Nephron (organoid): Measurements from ENCODE around the gene EXOC2.
A peak's percentile ranks its signal among the peaks of the same experiment; 100 is the strongest.

Experiments
- H3K27ac Mint-ChIP-seq, 3 experiments: 2 replicates each; pipeline ENCODE4 v1.8.0; 2020; ENCODE audit warnings: mixed read lengths in 3 of 3, mild to moderate bottlenecking in 2 of 3, moderate library complexity in 1 of 3
- H3K27me3 Mint-ChIP-seq: 2 replicates; pipeline ENCODE4 v1.8.0; 2021; ENCODE audit warnings: low read depth, mild to moderate bottlenecking, moderate library complexity, mixed read lengths
- H3K36me3 Mint-ChIP-seq: 2 replicates; pipeline ENCODE4 v1.8.0; 2020; ENCODE audit warnings: low read depth, mixed read lengths
- H3K4me1 Mint-ChIP-seq: 2 replicates; pipeline ENCODE4 v1.8.0; 2020; ENCODE audit warnings: mixed read lengths
- H3K4me3 Mint-ChIP-seq, 3 experiments: 2 replicates each; pipeline ENCODE4 v1.8.0; 2020; ENCODE audit warnings: mild to moderate bottlenecking in 3 of 3, mixed read lengths in 3 of 3, moderate library complexity in 2 of 3
- H3K9me3 Mint-ChIP-seq: 2 replicates; pipeline ENCODE4 v1.8.0; 2020; ENCODE audit warnings: mixed read lengths
- CTCF ChIP-seq, 3 experiments: fragments of 200-600 bp; sonication (generic); IDR thresholded peaks; one replicate each; pipeline ENCODE4 v1.5.0; 2021; ENCODE audit warnings: antibody characterized with exemption in 3 of 3; ENCODE audit not compliant: unreplicated experiment in 3 of 3

EXOC2 gene

GRCh38 chr6:515267-515666 lies 177.7 kb downstream of the EXOC2 start:
- Mint-ChIP-seq H3K9me3 (peaks cover 25% of the 10 kb centered on the region), H3K4me1 (peaks cover 11% of the 10 kb centered on the region), H3K36me3 (peaks cover 50% of the 10 kb centered on the region), H3K27me3 (no peaks in the 10 kb centered on the region), H3K27ac (peak overlapping the region; percentile 24 to 85 (median 37)), H3K4me3 (no peak overlapping the region)
- TF ChIP-seq CTCF (IDR thresholded peaks at IDR 0.05; ENCODE audit: unreplicated experiment in 3 of 3), result no peak

GRCh38 chr6:514396-514978 lies 178.5 kb downstream of the EXOC2 start:
- Mint-ChIP-seq H3K27ac (peak overlapping the region; percentile 24 to 85 (median 37)), H3K36me3 (peaks cover 50% of the 10 kb centered on the region), H3K27me3 (no peaks in the 10 kb centered on the region), H3K4me3 (no peak overlapping the region), H3K9me3 (peaks cover 25% of the 10 kb centered on the region), H3K4me1 (peaks cover 11% of the 10 kb centered on the region)
- no peak for TF ChIP-seq CTCF (IDR thresholded peaks at IDR 0.05; ENCODE audit: unreplicated experiment in 3 of 3)

GRCh38 chr6:513961-514360 lies 179.0 kb downstream of the EXOC2 start:
- Mint-ChIP-seq H3K27ac (no peak overlapping the region), H3K9me3 (peaks cover 25% of the 10 kb centered on the region), H3K4me3 (no peak overlapping the region), H3K4me1 (peaks cover 11% of the 10 kb centered on the region), H3K36me3 (peaks cover 50% of the 10 kb centered on the region), H3K27me3 (no peaks in the 10 kb centered on the region)
- no peak for TF ChIP-seq CTCF (IDR thresholded peaks at IDR 0.05; ENCODE audit: unreplicated experiment in 3 of 3)

- Mint-ChIP-seq H3K36me3 (peaks cover 41% of the 10 kb centered on the region), H3K4me3 (no peak overlapping the region), H3K27ac (no peak overlapping the region), H3K4me1 (peaks cover 11% of the 10 kb centered on the region), H3K27me3 (no peaks in the 10 kb centered on the region), H3K9me3 (peaks cover 19% of the 10 kb centered on the region)
- no peak for TF ChIP-seq CTCF (IDR thresholded peaks at IDR 0.05; ENCODE audit: unreplicated experiment in 3 of 3)
Measured at GRCh38 chr6:513058-513457, 179.9 kb downstream of the EXOC2 start.

- Mint-ChIP-seq H3K27ac (no peak overlapping the region), H3K4me3 (no peak overlapping the region), H3K4me1 (peaks cover 20% of the 10 kb centered on the region)
Measured at GRCh38 chr6:511488-512137, 181.3 kb downstream of the EXOC2 start.

More at GRCh38 chr6:511488-512137, 181.3 kb downstream of the EXOC2 start:
- H3K27me3 Mint-ChIP-seq, result no peaks in the 10 kb centered on the region
- peaks cover 28% of the 10 kb centered on the region for H3K36me3 Mint-ChIP-seq
- no peak for TF ChIP-seq CTCF (IDR thresholded peaks at IDR 0.05; ENCODE audit: unreplicated experiment in 3 of 3)
- peaks cover 8% of the 10 kb centered on the region for H3K9me3 Mint-ChIP-seq
